H1 (cell line): ENCODE results near the gene CPTP. TPM values are rescaled to one million over a fixed set of nuclear protein-coding genes. Genes with fewer than 3 reads are reported as not detected.

ENCODE experiments used
- CBX5 ChIP-seq: fragments of 300-800, 300-1000 bp; sonication (generic); IDR thresholded peaks from 2 replicates; pipeline ENCODE4 v1.7.1; 2016; ENCODE audit warnings: antibody characterized with exemption, low read length, low read depth
- CBX8 ChIP-seq: fragments of 300-800, 300-1000 bp; sonication (generic); IDR thresholded peaks from 2 replicates; pipeline ENCODE4 v1.7.1; 2016; ENCODE audit warnings: low read depth, low read length, borderline replicate concordance
- NRF1 ChIP-seq: IDR thresholded peaks from 2 replicates; pipeline ENCODE4 v1.6.1; 2011; ENCODE audit warnings: mild to moderate bottlenecking, low read depth, low read length, improper control_type of control experiment
- SAP30 ChIP-seq: fragments of 300-600 bp; sonication (generic); IDR thresholded peaks from 2 replicates; pipeline ENCODE4 v1.7.1; 2012; ENCODE audit warnings: low read length, moderate library complexity, mild to moderate bottlenecking, inconsistent platforms; ENCODE audit not compliant: insufficient read depth, insufficient replicate concordance
- TAF7 ChIP-seq: optimal IDR thresholded peaks from 2 replicates; pipeline ENCODE3; 2011; ENCODE audit warnings: low read depth, mild to moderate bottlenecking, inconsistent platforms, low read length, moderate library complexity, borderline replicate concordance
- TBP ChIP-seq: IDR thresholded peaks from 2 replicates; pipeline ENCODE4 v1.6.1; 2011; ENCODE audit warnings: low read depth, low read length, improper control_type of control experiment
- TCF12 ChIP-seq: IDR thresholded peaks from 2 replicates; pipeline ENCODE4 v1.6.1; 2011; ENCODE audit warnings: low read depth, mild to moderate bottlenecking, low read length
- polyA plus RNA-seq, 7 experiments: library from polyadenylated mRNA; depleted of rRNA in 3 of 7; stranded (reverse) in 5 of 7; unstranded in 2 of 7; fragments of >200 nt in 5 of 7; fragments of 200-250 nt in 2 of 7; gene quantifications; 1 replicate in 5 of 7; 2 replicates in 1 of 7; 4 replicates in 1 of 7; pipeline versions ENCODE4 v1.2.1 to v1.2.3, GENCODE V29; 2011 to 2013; ENCODE audit warnings: missing spikeins in 2 of 7, mixed read lengths in 2 of 7
- total RNA-seq: library from RNA; stranded (reverse); fragmentation: NEBNext Ultra II Directional; extraction: Animal tissue kit (Norgen Biotek cat#: 25700); gene quantifications from 2 replicates; pipeline ENCODE4 v1.2.1, GENCODE V29; 2021
- TF ChIP-seq, protein P1 (sequence below): fragments of 300-600 bp; sonication (generic); IDR thresholded peaks from 2 replicates; pipeline ENCODE4 v1.7.1; 2012; ENCODE audit warnings: low read length, moderate library complexity, mild to moderate bottlenecking, inconsistent platforms; ENCODE audit not compliant: insufficient replicate concordance
- TF ChIP-seq, protein P2 (sequence below): IDR thresholded peaks from 2 replicates; pipeline ENCODE4 v1.6.1; 2012; ENCODE audit warnings: inconsistent platforms

CPTP gene
- total and polyA plus RNA-seq, 2 of the 8 experiments (the other 6 are each of a cell fraction or from before 2014, with no cell fraction given), result 8.1 to 10.6 TPM

DNA sequence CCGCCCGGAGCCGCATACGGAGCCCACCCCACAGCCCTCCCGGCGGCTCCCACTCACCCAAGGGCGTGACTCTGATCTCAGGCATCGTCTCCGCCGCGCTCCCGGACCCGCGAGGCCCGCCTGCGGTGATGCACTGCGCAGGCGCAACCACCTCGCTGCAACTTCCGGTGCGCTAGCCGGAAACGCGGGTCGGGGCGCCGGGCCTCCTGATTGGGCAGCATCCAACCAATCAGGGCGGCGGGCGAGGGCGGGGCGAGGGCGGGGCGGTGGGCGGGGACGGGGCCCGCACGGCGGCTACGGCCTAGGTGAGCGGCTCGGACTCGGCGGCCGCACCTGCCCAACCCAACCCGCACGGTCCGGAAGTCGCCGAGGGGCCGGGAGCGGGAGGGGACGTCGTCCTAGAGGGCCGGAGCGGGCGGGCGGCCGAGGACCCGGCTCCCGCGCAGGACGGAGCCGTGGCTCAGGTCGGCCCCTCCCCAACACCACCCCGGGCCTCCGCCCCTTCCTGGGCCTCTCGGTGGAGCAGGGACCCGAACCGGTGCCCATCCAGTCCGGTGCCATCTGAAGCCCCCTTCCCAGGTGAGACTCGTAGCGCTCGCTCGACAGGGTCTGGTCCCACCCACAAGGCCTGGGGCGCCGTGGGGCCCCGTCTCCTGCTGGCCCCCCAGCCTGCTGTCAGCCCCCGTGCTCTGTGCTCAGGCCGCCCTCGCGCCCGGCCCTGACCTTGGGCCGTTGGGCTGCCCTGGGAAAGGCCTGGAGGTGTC lies at the start of gene CPTP, which contains the start of gene INTS11 (continued):
- no peak for TF ChIP-seq CBX8
- peak; percentile 85 for TF ChIP-seq NRF1
- TF ChIP-seq TAF7, result peak; percentile 47
- TF ChIP-seq SAP30, result no peak
- peak; percentile 44; the same call in 1 of the 2 replicates for TF ChIP-seq TBP
- TF ChIP-seq CBX5, result no peak
- TF ChIP-seq, protein P1, sequence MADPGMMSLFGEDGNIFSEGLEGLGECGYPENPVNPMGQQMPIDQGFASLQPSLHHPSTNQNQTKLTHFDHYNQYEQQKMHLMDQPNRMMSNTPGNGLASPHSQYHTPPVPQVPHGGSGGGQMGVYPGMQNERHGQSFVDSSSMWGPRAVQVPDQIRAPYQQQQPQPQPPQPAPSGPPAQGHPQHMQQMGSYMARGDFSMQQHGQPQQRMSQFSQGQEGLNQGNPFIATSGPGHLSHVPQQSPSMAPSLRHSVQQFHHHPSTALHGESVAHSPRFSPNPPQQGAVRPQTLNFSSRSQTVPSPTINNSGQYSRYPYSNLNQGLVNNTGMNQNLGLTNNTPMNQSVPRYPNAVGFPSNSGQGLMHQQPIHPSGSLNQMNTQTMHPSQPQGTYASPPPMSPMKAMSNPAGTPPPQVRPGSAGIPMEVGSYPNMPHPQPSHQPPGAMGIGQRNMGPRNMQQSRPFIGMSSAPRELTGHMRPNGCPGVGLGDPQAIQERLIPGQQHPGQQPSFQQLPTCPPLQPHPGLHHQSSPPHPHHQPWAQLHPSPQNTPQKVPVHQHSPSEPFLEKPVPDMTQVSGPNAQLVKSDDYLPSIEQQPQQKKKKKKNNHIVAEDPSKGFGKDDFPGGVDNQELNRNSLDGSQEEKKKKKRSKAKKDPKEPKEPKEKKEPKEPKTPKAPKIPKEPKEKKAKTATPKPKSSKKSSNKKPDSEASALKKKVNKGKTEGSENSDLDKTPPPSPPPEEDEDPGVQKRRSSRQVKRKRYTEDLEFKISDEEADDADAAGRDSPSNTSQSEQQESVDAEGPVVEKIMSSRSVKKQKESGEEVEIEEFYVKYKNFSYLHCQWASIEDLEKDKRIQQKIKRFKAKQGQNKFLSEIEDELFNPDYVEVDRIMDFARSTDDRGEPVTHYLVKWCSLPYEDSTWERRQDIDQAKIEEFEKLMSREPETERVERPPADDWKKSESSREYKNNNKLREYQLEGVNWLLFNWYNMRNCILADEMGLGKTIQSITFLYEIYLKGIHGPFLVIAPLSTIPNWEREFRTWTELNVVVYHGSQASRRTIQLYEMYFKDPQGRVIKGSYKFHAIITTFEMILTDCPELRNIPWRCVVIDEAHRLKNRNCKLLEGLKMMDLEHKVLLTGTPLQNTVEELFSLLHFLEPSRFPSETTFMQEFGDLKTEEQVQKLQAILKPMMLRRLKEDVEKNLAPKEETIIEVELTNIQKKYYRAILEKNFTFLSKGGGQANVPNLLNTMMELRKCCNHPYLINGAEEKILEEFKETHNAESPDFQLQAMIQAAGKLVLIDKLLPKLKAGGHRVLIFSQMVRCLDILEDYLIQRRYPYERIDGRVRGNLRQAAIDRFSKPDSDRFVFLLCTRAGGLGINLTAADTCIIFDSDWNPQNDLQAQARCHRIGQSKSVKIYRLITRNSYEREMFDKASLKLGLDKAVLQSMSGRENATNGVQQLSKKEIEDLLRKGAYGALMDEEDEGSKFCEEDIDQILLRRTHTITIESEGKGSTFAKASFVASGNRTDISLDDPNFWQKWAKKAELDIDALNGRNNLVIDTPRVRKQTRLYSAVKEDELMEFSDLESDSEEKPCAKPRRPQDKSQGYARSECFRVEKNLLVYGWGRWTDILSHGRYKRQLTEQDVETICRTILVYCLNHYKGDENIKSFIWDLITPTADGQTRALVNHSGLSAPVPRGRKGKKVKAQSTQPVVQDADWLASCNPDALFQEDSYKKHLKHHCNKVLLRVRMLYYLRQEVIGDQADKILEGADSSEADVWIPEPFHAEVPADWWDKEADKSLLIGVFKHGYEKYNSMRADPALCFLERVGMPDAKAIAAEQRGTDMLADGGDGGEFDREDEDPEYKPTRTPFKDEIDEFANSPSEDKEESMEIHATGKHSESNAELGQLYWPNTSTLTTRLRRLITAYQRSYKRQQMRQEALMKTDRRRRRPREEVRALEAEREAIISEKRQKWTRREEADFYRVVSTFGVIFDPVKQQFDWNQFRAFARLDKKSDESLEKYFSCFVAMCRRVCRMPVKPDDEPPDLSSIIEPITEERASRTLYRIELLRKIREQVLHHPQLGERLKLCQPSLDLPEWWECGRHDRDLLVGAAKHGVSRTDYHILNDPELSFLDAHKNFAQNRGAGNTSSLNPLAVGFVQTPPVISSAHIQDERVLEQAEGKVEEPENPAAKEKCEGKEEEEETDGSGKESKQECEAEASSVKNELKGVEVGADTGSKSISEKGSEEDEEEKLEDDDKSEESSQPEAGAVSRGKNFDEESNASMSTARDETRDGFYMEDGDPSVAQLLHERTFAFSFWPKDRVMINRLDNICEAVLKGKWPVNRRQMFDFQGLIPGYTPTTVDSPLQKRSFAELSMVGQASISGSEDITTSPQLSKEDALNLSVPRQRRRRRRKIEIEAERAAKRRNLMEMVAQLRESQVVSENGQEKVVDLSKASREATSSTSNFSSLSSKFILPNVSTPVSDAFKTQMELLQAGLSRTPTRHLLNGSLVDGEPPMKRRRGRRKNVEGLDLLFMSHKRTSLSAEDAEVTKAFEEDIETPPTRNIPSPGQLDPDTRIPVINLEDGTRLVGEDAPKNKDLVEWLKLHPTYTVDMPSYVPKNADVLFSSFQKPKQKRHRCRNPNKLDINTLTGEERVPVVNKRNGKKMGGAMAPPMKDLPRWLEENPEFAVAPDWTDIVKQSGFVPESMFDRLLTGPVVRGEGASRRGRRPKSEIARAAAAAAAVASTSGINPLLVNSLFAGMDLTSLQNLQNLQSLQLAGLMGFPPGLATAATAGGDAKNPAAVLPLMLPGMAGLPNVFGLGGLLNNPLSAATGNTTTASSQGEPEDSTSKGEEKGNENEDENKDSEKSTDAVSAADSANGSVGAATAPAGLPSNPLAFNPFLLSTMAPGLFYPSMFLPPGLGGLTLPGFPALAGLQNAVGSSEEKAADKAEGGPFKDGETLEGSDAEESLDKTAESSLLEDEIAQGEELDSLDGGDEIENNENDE, result no peak
- TF ChIP-seq, protein P2, sequence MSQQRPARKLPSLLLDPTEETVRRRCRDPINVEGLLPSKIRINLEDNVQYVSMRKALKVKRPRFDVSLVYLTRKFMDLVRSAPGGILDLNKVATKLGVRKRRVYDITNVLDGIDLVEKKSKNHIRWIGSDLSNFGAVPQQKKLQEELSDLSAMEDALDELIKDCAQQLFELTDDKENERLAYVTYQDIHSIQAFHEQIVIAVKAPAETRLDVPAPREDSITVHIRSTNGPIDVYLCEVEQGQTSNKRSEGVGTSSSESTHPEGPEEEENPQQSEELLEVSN, result 0 out of 2 replicates have a peak, but pooled peaks have one; percentile 32
- TF ChIP-seq TCF12, result no peak
